WERI-Rb-1 (cell line): ENCODE measurements around the gene E2F4.

ENCODE experiments used
- DNase-seq: peaks from one replicate; pipeline ENCODE4 v3.0.0-alpha.2; 2020
- H3K27ac ChIP-seq: fragments of 250-450 bp; sonication (Bioruptor Pico); 2 replicates; pipeline ENCODE4 v1.5.1; 2020; ENCODE audit warnings: mild to moderate bottlenecking, moderate library complexity
- H3K27me3 ChIP-seq: fragments of 250-450 bp; sonication (Bioruptor Pico); 2 replicates; pipeline ENCODE4 v1.5.1; 2021; ENCODE audit warnings: mild to moderate bottlenecking, low read depth, moderate library complexity; ENCODE audit not compliant: insufficient read depth, severe bottlenecking
- H3K36me3 ChIP-seq: fragments of 250-450 bp; sonication (Bioruptor Pico); 2 replicates; pipeline ENCODE4 v1.5.1; 2020; ENCODE audit warnings: mild to moderate bottlenecking, moderate library complexity
- H3K4me3 ChIP-seq: 2 replicates; pipeline ENCODE4 v1.5.1; 2011; ENCODE audit warnings: low read depth, mild to moderate bottlenecking, control low read depth, low read length
- H3K9me3 ChIP-seq: fragments of 250-450 bp; sonication (Bioruptor Pico); 2 replicates; pipeline ENCODE4 v1.5.1; 2021; ENCODE audit warnings: mild to moderate bottlenecking, moderate library complexity; ENCODE audit not compliant: severe bottlenecking
- CTCF ChIP-seq: IDR thresholded peaks from 2 replicates; pipeline ENCODE4 v1.5.1; 2011; ENCODE audit warnings: low read depth, mild to moderate bottlenecking, control low read depth, inconsistent platforms, low read length

The E2F4 gene

DNA sequence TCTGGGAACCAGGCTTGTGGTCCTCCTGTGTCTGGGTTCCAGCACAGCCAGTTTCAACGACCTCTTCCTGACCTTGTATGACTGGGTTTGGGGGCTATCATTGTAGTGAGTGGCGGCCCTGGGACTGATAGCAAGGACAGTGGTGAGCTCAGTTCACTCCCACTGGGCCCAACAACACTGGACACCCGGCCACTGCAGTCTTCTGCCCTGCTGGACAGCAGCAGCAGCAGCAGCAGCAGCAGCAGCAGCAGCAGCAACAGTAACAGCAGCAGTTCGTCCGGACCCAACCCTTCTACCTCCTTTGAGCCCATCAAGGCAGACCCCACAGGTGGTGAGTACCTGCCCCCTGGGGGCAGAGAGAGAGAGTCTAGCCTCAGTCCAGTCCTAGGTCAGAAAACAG lies 3.7 kb downstream of the E2F4 start:
- no peaks in the 10 kb centered on the region for H3K27me3 ChIP-seq
- H3K36me3 ChIP-seq, result peaks cover 72% of the 10 kb centered on the region
- H3K9me3 ChIP-seq, result no peaks in the 10 kb centered on the region
- TF ChIP-seq CTCF, result no peak
- no peak for DNase-seq
- H3K27ac ChIP-seq, result no peak overlapping the region
- no peak overlapping the region for H3K4me3 ChIP-seq

DNA sequence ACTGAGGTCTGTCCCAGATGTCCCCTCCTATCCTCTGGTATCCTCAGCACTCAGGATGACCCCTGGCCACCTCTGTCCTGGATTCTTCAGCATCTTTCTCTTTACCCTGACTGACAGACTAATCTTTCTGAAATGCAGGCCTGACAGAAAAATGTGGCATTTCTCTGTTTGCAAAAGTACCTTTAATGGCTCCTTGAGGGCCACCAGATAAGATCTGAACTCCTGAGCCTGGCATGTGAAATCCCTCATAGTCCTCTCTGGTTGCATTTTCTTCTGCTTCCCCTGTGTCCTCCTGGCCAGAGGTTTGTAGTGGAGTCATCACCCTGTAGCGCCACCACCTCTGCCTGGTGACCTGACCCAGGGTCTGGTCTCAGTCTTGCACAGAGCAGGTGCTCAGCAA lies 4.9 kb downstream of the E2F4 start:
- H3K27me3 ChIP-seq, result no peaks in the 10 kb centered on the region
- H3K27ac ChIP-seq, result no peak overlapping the region
- DNase-seq, result no peak
- H3K9me3 ChIP-seq, result no peaks in the 10 kb centered on the region
- H3K36me3 ChIP-seq, result peaks cover 80% of the 10 kb centered on the region
- H3K4me3 ChIP-seq, result no peak overlapping the region
- no peak for TF ChIP-seq CTCF

- no peaks in the 10 kb centered on the region for H3K9me3 ChIP-seq
- DNase-seq, result no peak
- no peaks in the 10 kb centered on the region for H3K27me3 ChIP-seq
- H3K27ac ChIP-seq, result no peak overlapping the region
- peaks cover 84% of the 10 kb centered on the region for H3K36me3 ChIP-seq
- no peak overlapping the region for H3K4me3 ChIP-seq
- no peak for TF ChIP-seq CTCF
Measured at GRCh38 chr16:67197704-67198103, 5.7 kb downstream of the E2F4 start.

DNA sequence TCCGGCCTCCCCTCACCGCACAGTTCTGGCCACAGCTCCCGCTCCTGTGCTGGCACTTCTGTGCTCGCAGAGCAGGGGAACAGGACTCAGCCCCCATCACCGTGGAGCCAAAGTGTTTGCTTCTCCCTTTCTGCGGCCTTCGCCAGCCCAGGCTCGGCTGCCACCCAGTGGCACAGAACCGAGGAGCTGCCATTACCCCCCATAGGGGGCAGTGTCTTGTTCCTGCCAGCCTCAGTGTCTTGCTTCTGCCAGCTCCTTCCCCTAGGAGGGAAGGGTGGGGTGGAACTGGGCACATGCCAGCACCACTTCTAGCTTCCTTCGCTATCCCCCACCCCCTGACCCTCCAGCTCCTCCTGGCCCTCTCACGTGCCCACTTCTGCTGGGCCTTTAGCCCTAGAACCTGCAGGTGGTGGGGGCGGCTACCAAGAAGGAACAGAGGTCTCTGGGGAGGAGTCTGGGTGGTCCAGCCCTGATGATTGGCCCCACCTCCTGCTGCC lies 6.3 kb downstream of the E2F4 start:
- H3K4me3 ChIP-seq, result no peak overlapping the region
- TF ChIP-seq CTCF, result peak; percentile 77
- H3K9me3 ChIP-seq, result no peaks in the 10 kb centered on the region
- no peaks in the 10 kb centered on the region for H3K27me3 ChIP-seq
- DNase-seq, result no peak
- peaks cover 86% of the 10 kb centered on the region for H3K36me3 ChIP-seq
- H3K27ac ChIP-seq, result no peak overlapping the region

DNA sequence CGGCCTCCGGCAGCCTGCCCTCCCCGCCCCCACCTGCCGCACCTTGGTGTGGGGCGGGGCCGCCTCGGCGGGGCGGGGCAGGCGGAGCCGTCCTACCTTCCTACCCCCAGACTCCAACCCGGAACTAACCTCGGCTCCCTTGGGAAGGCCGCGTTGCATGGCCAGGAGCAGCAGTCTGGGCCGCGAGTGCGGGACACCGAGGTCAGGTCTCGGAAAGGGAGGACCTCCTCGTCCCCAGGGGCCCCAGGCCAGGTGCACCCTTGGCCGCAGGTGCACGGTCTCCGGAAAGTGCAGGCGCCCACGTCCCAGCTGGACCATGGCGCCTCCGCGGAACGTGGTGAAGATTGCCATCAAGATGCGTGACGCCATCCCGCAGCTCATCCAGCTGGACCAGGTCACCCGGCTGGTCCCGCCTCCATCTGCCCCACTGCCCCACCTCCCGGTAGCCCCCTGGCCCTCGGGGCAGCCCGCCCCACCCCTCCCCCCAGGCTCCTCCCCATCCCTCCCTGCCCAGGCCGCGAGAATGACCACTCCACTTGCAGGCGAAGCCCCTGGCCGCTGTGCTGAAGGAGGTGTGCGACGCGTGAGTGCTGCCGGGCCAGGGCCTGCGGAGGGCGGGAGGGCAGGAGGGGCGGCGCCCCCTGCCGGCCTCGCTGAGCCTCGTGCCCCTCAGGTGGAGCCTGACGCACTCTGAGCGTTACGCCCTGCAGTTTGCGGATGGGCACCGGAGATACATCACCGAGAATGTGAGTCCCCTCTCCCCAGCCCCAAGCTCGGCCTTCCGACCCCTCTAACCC lies 7.3 kb downstream of the E2F4 start, which contains the start of gene ELMO3:
ELMO3 (plus strand) TSS at position 121 of the 797 bp plus-strand sequence; CDS start at position 317, 196 bp downstream.
- no peaks in the 10 kb centered on the region for H3K27me3 ChIP-seq
- peaks cover 83% of the 10 kb centered on the region for H3K36me3 ChIP-seq
- no peak within 1 kb of the TSS for H3K4me3 ChIP-seq
- no peaks in the 10 kb centered on the region for H3K9me3 ChIP-seq
- no peak within 1 kb of the TSS for H3K27ac ChIP-seq
- TF ChIP-seq CTCF, result no peak
- no peak for DNase-seq
